CD4-positive, alpha-beta T cell treated with Interferon alpha-2 for 1 hour (primary cell): ENCODE results near the gene FAM200C.
A peak's percentile ranks its signal among the peaks of the same experiment; 100 is the strongest.
"Not testable (repeated sequence)": the region's sequence is repeated elsewhere in the genome, so short reads cannot be mapped to it uniquely, and the experiment has no call there.

Source experiments
- DNase-seq, 2 donors: peaks; one replicate each; pipeline ENCODE4 v3.0.0-alpha.2; 2020 to 2022

The FAM200C gene

DNA sequence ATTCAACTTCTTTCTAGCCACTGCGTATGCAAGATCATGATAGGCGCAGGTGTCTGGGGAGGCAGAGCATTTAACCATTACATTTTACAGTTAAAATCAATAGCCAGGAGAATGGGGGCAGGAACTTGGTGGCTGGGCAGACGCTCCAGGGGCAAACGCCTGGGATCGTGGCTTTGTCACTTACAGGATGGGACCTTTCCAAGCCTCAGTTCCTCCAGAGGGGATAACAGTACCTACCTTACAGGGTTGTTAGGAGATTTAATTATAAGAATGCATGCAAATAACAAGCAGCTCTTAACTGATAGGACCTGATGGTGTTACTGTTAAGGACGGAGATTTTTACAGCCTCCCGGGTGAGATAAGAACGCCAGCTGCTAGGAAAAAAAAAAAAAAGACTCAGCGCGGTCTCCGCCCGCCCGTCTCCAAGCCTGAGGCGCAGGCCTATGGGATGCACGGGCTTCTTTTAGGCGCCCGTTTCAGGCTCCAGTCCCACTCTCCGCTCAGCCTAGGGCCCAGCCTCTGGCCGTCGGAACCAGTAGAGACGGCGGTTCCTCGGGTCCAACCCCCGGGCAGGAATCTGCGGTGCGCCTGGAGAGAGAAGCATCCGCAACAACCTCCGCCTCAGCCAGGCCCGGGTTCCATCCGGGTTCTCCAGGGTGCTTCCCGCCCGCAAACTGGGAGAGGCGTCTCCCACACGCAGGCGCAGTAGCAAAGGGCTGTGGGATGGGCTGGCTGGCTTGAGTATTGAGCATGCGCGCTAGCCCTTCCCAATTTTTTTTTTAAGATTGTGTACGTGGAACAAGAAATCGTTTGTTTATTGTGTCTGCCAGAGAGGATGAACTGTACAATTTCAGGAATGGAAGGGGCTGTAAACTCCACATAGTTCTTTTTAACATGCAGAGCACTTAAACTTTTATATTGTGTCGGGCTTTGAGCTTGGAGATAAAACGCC, at the start of gene FAM200C:
Gene FAM200C (minus strand): TSS at position 653 of the 952 bp plus-strand sequence. CDS start 4,564 bp downstream, outside the sequence.
- DNase-seq, result peak; percentile 75 to 78

DNA sequence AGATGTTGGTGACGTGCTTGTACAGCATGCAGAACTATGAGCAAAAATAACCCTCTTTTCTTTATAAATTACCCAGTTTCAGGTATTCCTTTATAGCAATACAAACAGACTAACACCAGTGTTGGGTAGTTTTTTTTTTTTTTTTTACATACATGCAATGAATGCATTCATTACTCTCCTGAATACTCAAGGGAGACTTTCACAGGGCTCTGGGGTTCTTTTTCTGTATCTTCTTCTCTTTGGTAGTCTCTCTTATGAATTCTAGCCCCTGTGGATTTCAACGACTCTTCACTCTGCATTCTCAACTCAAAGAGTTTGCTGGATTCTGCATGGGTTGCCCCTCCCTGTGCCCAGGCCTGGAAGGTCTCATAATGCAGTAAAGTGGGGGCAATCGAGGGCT, 49.6 kb upstream of the FAM200C start:
- no peak for DNase-seq

DNA sequence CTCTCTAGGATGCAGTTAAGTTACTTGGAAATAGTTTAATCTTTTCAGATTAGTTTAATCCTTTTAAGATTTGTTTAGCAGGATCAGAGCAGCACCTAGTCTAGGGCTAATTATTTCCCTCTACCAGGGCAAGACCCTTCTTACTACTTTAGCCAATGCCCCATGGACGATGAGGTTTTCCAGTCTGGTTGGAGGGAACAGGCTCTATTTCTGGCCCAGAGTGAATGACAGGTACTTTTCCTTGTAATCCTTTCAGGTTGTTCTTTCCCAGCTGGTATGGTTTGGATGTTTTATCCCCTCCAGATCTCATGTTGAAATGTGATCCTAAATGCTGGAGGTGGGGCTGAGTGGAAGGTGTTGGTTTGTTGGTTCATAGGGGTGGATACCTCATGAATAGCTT, 49.0 kb upstream of the FAM200C start:
- DNase-seq, result no peak

DNA sequence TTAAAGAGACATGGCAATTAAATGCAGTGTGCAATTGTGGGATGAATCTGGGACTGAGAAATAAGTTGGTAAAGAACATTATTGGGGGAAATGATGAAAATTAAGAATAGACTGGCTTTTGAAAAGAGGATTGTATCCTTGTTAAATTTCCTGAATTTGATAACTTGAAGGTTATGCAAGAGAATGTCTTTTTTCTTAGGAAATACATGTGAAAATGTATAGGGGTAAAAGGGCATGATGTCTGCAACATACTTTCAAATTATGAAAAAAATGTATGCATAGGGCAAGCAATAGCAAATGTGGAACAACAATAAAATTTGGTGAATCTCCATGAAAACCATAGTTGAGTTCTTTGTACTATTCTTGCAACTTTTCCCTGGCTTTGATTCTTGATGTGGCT, 45.9 kb upstream of the FAM200C start:
- no peak for DNase-seq

DNA sequence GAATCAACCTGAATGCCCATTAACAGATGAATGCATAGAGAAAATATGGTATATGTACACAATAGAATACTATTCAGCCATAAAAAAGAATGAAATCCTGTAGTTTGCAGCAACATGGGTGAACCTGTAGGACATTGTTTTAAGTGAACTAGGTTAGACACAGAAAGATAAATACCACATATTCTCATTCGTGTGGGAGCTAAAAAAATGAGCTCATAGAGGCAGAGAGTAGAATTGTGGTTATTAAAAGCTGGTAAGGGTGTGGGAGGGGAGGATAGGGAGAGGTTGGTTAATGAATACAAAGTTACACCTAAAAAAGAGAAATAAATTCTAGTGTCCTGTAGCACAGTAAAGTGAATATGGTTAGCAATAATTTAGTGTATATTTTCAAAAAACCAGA, 45.3 kb upstream of the FAM200C start:
- no peak for DNase-seq

DNA sequence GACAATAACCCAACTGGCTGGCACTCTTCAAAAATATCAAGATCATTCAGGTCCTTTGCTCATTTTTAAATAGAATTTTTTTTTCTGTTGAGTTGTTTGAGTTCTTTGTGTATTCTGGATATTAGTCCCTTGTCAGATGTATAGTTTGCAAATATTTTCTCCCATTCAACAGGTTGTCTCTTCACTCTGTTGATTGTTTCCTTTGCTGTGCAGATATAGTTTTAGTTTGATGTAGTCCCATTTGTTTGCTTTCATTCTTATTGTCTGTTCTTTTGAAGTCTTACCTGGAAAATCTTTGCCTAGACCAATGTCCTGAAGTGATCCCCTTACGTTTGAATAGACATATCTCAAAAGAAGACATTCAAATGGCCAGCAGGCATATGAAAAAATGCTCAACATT, 44.6 kb upstream of the FAM200C start:
- no peak for DNase-seq

DNA sequence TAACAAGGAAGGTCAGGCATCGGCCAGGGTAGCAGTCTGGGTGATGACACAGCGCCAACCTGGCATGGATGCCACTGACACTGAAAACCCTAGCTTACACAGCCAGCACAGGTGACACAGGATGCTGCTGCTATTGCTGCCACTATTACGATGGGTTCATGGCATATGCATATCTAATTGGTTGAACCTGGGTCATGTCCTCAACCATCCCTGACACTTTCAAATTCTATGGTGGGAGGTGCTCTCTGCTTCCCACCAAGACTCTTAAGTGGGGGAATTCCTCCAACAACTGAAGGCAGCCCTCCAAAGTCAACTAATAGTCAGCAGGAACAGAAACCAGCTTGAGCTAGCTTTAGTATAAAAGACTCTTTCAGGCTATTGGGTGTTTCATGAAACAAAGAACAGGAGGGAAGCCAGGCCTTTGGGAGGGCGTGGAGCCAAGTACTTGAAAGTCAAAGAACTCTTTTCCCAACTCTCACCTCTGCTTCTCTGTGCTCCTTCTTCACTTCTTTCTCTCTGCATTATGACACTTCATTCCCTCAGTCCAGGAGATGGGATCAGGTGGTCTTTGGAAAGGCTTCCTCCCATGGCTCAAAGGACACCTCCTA, 43.1 kb upstream of the FAM200C start:
- no peak for DNase-seq

DNA sequence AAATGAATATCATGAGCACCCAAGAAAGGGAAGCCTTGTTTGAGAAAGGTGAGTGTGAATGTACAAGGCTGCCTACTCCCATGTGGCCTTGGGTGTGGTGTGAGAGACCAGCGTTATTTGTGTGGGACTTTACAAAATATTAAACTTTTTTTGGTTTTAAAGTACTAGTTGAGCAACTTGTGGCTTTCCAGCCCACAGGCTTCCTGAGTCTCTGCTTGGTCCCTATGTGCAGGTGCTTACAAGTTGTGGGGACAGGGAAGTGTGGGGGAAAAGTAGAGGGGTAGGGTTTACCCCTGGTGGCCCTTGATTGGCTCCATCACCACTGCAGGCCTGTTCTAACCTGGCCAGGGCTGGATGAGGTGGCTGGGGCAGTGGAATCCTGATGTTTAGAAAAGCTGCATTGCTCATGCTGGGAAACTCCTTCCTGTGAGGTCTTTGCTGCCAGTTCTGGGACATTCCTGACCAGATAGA, 41.5 kb upstream of the FAM200C start:
- no peak for DNase-seq

DNA sequence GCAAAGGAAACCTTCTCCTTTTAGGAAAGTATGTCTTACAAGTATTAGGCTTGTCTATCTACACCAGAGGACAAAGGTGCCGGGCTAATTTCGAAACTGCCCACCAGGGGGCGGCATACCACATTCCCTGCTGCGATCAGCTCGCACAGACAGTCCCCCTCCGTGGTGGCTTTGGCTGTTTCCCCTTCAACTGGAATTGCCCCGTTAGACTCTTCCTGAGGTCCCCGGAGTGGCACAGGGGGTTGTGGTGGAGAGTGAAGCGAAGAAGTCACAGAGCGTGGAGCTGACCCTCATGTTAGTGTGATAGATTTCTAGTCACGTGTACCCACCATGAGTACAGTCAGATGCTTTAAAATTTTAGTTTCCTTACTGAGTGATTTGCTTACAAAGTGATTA, 39.3 kb upstream of the FAM200C start:
- DNase-seq, result peak; percentile 81 to 89

DNA sequence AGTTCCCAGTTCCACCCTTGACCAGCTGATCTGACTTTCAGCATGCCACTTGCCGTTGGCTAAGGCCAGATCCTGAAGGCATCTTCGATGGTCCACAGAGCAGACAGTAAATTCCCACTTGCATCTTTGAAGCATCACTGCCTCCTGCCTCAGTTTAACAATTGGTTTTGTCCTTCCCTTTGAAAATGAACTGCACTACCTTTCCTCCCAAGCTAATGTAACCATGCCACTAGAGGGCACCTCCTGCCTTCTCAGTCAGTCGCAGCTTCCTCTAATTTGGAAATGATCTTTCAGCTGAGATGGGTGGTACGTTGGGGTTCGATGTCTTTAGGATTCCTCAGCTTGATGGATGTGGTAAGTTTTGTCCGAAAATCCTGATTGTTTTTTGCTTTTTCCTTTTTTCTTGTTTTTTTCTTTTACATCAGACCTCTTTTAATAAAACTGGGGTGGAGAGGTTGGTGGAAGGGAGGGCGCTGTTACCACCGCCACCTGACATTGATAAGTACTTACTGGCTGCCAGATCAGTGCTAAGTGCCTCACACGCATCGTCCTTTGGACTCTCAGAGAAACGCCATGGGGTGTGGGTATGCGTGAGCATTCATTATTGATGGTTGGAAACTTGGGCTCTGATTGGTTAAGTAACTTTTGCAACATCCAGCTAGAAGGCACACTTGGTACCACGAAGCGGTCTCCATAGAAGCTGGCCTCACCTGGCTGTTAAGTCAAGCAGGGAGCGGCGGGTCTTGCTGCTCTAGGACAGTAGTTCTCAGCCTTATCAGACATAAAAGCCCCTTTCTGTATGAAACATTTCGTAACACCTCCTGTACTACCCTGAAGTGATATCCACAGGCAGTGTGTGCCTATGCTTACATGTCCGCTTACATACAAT, 38.7 kb upstream of the FAM200C start:
- DNase-seq, result peak; percentile 57 to 74

DNA sequence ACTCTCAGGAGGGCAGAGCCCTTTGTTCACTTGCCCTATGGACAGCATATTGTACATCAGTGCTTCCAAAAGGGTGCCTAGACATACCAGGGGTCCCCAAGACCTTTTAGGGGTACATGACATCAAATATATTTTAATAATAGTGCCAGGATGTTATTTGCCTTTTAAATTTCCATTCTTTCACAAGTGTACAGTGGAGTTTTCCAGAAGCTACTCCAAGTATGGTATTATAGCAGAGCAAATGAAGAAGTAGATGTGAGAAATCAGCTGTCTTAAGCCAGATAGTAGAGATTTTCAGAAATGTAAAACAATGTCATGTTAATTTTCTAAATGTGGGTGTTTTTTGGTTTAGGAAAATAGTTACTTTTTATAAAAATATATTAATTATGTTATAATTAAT, 37.4 kb upstream of the FAM200C start:
- no peak for DNase-seq

DNA sequence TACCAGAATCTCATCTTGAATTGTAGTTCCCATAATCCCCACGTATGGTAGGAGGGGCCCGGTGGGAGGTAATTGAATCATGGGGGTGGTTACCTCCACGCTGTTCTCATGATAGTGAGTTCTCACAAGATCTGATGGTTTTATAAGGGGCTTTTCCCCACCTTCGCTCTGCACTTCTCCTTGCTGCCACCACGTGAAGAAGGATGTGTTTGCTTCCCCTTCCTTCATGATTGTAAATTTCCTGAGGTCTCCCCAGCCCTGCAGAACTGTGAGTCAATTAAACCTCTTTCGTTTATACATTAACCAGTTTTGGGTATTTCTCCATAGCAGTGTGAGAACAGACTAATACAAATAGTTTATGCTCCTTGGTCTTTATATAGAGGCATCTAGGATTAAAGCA, 36.8 kb upstream of the FAM200C start:
- not testable (repeated sequence) for DNase-seq

DNA sequence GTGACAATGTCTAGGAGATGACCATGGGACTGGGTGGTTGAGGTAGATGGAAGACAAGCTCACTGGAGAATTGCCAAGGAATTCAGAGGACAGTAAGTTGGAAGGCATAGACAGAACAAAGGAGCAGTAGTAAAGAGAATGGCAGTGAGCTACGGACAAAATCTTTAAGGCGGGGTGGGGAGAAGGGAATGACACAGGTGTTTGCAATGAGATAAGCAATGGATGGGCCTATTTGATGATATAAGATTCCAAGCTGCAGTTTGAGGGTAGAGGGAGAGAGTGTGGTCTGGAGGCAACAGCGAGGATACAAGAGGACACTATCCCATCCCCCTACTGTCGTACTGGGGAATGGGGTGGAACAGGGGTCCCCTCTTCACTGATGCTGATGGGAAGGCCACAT, 36.2 kb upstream of the FAM200C start:
- no peak for DNase-seq

DNA sequence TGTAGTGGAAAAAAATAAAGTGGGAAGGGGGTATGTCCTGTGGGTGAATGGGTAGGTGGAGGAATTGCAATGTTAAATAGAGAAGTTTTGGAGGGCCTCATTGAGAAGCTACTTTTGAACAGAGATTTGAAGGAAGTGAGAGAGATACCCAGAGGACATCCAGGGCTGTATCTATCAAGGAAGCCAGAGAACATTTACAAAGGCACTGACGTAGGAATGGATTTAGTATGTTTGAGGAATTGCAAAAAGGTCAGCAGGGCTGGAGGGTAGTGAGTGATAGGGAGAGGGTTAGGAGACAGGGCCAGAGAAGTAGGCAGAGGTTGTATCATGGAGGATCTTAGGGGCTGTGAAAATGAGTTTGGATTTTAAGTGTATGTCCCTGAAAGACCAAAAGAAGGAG, 35.7 kb upstream of the FAM200C start:
- DNase-seq, result no peak

DNA sequence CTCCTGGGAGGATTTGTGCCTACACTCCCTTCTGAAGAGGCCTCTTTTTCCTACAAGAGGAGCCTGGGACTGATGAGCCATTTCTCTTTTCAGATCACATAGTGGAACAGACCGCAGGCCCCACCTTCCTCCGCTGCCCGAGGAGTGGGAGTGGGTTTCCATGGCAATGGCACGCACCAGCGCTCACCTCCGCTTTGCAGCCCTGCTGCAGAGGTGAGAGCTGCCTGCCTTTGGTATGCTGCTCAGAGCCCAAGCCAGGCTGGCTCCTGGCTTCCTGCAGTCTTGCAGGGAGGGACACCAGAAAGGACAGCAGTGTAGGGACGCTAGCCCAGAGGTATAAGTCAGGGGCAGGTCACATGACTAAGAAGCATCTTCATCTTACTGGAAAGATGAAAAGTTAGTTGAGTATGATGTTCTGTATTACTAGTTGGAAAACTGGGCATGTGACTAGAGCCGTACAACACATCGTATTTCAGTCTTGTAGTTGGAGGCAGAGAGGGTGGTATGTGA, 34.2 kb upstream of the FAM200C start:
- peak in 1 of 2 donors; percentile 47 for DNase-seq

DNA sequence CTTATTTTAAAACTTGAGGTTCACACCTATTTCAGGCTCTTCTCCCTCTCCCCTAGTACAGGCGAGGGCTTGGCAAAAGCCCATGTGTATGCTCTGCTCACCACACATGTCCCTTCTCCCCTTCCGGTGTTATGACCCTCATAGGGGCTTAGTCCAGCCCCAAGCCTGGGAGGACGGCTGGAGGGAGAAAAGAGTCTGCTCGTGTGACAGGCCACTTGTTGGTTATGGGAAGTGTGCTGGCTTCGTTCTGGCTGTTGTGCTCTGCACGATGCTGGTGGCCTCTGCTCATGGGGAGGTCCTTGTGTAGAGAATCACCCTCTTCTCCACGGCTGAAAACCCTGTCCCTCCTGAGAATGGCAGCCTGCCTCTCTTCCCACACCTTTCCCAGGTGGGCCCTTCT, 32.9 kb upstream of the FAM200C start:
- DNase-seq, result no peak

DNA sequence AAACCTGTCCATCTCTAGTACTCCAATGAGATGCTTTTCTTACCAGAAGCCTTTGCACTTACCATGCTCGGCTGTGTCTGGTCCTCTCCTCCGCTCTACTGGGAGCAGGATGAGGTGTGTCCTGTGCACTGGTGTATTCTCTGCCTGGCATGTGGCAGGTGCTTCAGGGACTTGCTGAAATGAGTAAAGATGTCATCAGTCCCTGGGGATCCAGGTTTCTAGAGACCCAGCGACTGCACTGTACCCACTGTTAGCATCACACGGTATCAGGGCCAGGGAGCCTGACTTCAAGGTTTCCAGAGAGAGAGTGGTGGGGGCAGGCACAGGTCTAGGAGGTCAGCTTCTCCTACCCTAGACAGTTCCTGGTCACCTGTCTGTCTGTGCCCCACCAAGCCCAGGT, 32.3 kb upstream of the FAM200C start:
- no peak for DNase-seq

DNA sequence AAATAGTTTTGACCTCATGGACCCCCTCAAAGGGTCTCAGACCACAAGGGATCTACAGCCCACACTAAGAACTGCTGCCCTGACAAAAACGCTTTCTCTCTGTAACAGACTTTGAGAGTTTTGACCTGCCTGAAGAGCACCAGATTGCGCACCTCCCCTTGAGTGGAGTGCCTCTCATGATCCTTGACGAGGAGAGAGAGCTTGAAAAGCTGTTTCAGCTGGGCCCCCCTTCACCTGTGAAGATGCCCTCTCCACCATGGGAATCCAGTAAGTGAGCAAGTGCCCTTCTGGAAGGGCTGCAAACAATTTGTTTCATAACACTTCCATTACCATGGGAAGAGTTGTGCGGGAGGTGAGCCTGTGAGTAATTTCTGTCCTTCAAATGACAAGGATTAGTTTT, 27.8 kb upstream of the FAM200C start:
- no peak for DNase-seq

DNA sequence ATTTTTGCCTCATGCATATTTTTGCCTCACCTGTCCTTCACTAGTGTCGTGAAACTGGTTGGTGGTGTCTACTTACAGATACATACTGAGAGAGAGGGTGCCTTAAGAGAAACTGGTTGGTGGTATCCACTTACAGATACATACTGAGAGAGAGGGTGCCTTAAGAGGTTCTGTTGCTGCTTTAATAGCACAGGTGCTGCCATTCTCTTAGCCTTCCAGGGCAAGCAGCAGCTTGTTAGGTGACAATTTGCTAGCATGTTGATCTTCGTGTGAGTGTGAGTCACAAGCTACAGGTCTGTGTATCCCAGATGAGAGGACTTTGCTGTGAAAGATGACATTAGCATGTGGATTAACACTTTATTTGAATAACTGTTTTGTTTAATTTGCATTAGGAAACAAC, 23.2 kb upstream of the FAM200C start:
- DNase-seq, result peak in 1 of 2 donors; percentile 17

DNA sequence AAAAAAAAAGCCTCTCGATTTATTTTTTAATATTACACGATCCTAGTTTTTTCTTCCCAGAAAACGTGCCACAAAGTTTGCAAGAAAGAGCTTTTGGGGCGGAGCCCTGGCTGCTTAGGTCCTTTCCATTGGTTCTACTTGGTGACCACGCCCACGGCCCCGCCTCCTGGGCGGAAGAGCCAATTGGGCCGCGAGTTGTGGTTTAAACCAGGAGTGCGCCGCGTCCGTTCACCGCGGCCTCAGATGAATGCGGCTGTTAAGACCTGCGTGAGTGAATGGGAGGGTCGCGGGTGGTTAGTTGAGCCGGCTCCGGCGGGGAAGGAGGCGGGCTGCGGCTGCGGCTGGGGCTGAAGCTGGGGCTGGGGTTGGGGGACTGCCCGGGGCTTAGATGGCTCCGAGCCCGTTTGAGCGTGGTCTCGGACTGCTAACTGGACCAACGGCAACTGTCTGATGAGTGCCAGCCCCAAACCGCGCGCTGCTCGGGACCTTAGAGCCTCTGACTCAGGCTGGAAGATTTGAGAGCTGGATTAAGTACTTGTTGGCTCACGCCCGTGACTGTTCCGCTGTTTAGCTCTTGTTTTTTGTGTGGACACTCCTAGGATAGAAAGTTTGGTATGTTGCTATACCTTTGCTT, 21.9 kb upstream of the FAM200C start, which contains the start of gene PTTG1:
Gene PTTG1 (plus strand): TSS at position 231 of the 634 bp plus-strand sequence. CDS start 458 bp downstream, outside the sequence.
- peak; percentile 92 to 94 for DNase-seq

DNA sequence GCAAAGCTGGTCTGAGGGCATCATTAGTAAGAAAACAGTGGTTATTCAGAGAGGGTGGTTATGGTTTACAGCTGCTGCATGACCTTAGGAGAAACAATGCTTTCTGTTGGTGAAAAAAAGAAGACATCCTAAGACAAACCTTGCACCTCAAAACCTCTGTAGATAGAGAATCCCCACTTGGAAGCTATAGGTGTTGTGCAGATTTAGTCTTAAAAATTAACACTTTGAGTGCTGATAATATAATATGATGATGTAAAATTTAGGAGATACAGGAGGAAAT, 20.4 kb upstream of the FAM200C start:
- no peak for DNase-seq
